Measurements from ENCODE around the gene CFAP221. TPM values are rescaled to one million over a fixed set of nuclear protein-coding genes. Genes with fewer than 3 reads are reported as not detected.

The CFAP221 gene
- polyA plus RNA-seq, 2 of the 4 experiments (the other 2 are of a cell fraction), result 0.17 to 0.30 TPM

GRCh38 chr2:119693567-119693966 lies 149.3 kb downstream of the CFAP221 start:
- no peak for DNase-seq (ENCODE audit: low read depth in 1 of 2, low spot score in 1 of 2)
- 81% methylated on average over 3 of the region's 3 CpGs for WGBS (ENCODE audit: missing lambda C conversion rate)
- Histone ChIP-seq H3K4me2 (no peak overlapping the region), H3K27ac (no peak overlapping the region), H3K4me3 (no peak overlapping the region), H3K4me1 (no peaks in the 10 kb centered on the region), H3K9me3 (no peaks in the 10 kb centered on the region)
- no peak for ATAC-seq
- no peak for TF ChIP-seq HMGXB4 (CRISPR knock-in tag; IDR thresholded peaks at IDR 0.05; ENCODE audit: borderline replicate concordance)
- no peak for TF ChIP-seq POLR2AphosphoS2 (conservative IDR thresholded peaks at IDR 0.05; ENCODE audit: low read length)
- FAIRE-seq, result no peak
- ChIA-PET CTCF (no interaction called here), POLR2A (no interaction called here)

- ATAC-seq (no peak), FAIRE-seq (no peak), DNase-seq (ENCODE audit: low read depth in 1 of 2, low spot score in 1 of 2) (no peak)
- Histone ChIP-seq H3K4me1 (no peaks in the 10 kb centered on the region), H3K27ac (no peak overlapping the region), H3K9me3 (no peaks in the 10 kb centered on the region), H3K4me3 (no peak overlapping the region), H3K4me2 (no peak overlapping the region)
- no peak for TF ChIP-seq HOXA7 (CRISPR knock-in tag; IDR thresholded peaks at IDR 0.05)
- no peak for TF ChIP-seq KDM1A (IDR thresholded peaks at IDR 0.05; ENCODE audit: low read depth)
- no peak for TF ChIP-seq SMC3 (IDR thresholded peaks at IDR 0.05)
- TF ChIP-seq HOXB13 (CRISPR knock-in tag; IDR thresholded peaks at IDR 0.05; ENCODE audit: low read depth), result no peak
- TF ChIP-seq REST (IDR thresholded peaks at IDR 0.05), result no peak
- TF ChIP-seq BHLHE40 (IDR thresholded peaks at IDR 0.05; ENCODE audit: low read depth, low read length), result no peak
- TF ChIP-seq CBX8 (IDR thresholded peaks at IDR 0.05), result no peak
- TF ChIP-seq RFX5 (IDR thresholded peaks at IDR 0.05), result no peak
- no peak for TF ChIP-seq HMGXB4 (CRISPR knock-in tag; IDR thresholded peaks at IDR 0.05; ENCODE audit: borderline replicate concordance)
- no peak for TF ChIP-seq ESRRA (IDR thresholded peaks at IDR 0.05; ENCODE audit: borderline replicate concordance, low read length)
- no peak for TF ChIP-seq NFE2L2 (conservative IDR thresholded peaks at IDR 0.05; ENCODE audit: low read length)
- TF ChIP-seq GATA3 (IDR thresholded peaks at IDR 0.05; ENCODE audit: borderline replicate concordance), result no peak
- TF ChIP-seq ZC3H11A (IDR thresholded peaks at IDR 0.05), result no peak
- no peak for TF ChIP-seq RAD21 (conservative IDR thresholded peaks at IDR 0.05 in 1 of 2, IDR thresholded peaks at IDR 0.05 in 1 of 2)
- TF ChIP-seq PHF8 (IDR thresholded peaks at IDR 0.05; ENCODE audit: borderline replicate concordance, low read depth), result no peak
- TF ChIP-seq ATOH8 (CRISPR knock-in tag; IDR thresholded peaks at IDR 0.05; ENCODE audit: low read depth), result no peak
- no peak for TF ChIP-seq NR3C1 (IDR thresholded peaks at IDR 0.05)
- TF ChIP-seq HEYL (CRISPR knock-in tag; IDR thresholded peaks at IDR 0.05), result no peak
- no peak for TF ChIP-seq CEBPB (IDR thresholded peaks at IDR 0.05)
- 81% methylated on average over 5 of the region's 5 CpGs for WGBS (ENCODE audit: missing lambda C conversion rate)
- POLR2A ChIA-PET, result no interaction called here
- CTCF ChIA-PET, result interaction anchor here (1.1 kb wide), 1 partner anchor 8 kb away, joined by 3 read pairs; no protein-coding TSS in a partner anchor
Measured at GRCh38 chr2:119693967-119694366, 149.7 kb downstream of the CFAP221 start.

All from A549 (cell line).